Fibroblast of lung (primary cell): ENCODE data around the gene TMED3. TPM values are rescaled to one million over a fixed set of nuclear protein-coding genes. Genes with fewer than 3 reads are reported as not detected.

Source experiments
- DNase-seq, 2 donors: peaks; one replicate each; pipeline versions ENCODE4 v3.0.0 to v3.0.0-alpha.2; 2010; ENCODE audit warnings: low read depth in 2 of 2
- H2AFZ ChIP-seq: 2 replicates; pipeline ENCODE4 v1.5.1; 2012; ENCODE audit warnings: low read length, control low read depth, inconsistent platforms
- H3K27ac ChIP-seq: 2 replicates; pipeline ENCODE4 v1.5.1; 2011; ENCODE audit warnings: low read length, control low read depth; ENCODE audit not compliant: insufficient read depth
- H3K27me3 ChIP-seq: 2 replicates; pipeline ENCODE4 v1.5.1; 2011; ENCODE audit warnings: mild to moderate bottlenecking, low read length; ENCODE audit not compliant: control insufficient read depth, insufficient read depth
- H3K36me3 ChIP-seq: 2 replicates; pipeline ENCODE4 v1.5.1; 2011; ENCODE audit warnings: low read length; ENCODE audit not compliant: control insufficient read depth, insufficient read depth
- H3K4me1 ChIP-seq: 2 replicates; pipeline ENCODE4 v1.5.1; 2011; ENCODE audit warnings: low read length; ENCODE audit not compliant: control insufficient read depth, insufficient read depth; ENCODE audit errors: extremely low read depth
- H3K4me2 ChIP-seq: 2 replicates; pipeline ENCODE4 v1.5.1; 2011; ENCODE audit warnings: low read length, control low read depth; ENCODE audit not compliant: insufficient read depth; ENCODE audit errors: extremely low read depth
- H3K4me3 ChIP-seq, 4 experiments: fragments of 200-600 bp in 1 of 4; sonication (generic) in 1 of 4; replicated peaks in 1 of 4; 2 replicates each; pipeline ENCODE4 v1.5.1; 2011 to 2016; ENCODE audit warnings: low read length in 4 of 4, low read depth in 3 of 4, mild to moderate bottlenecking in 3 of 4, control low read depth in 2 of 4, inconsistent platforms in 1 of 4, mixed read lengths in 1 of 4; ENCODE audit not compliant: insufficient read depth in 1 of 4; ENCODE audit errors: control extremely low read depth in 1 of 4
- H3K79me2 ChIP-seq: 2 replicates; pipeline ENCODE4 v1.5.1; 2012; ENCODE audit warnings: mild to moderate bottlenecking, low read length, inconsistent platforms; ENCODE audit not compliant: control insufficient read depth, insufficient read depth
- H3K9ac ChIP-seq: 2 replicates; pipeline ENCODE4 v1.5.1; 2011; ENCODE audit warnings: mild to moderate bottlenecking, low read length, control low read depth; ENCODE audit not compliant: insufficient read depth
- H3K9me3 ChIP-seq: 2 replicates; pipeline ENCODE4 v1.5.1; 2012; ENCODE audit warnings: low read depth, low read length; ENCODE audit not compliant: control insufficient read depth, insufficient read depth
- H4K20me1 ChIP-seq: 2 replicates; pipeline ENCODE4 v1.5.1; 2011; ENCODE audit warnings: low read length; ENCODE audit not compliant: control insufficient read depth, insufficient read depth; ENCODE audit errors: extremely low read depth
- EZH2 ChIP-seq: IDR thresholded peaks from 2 replicates; pipeline ENCODE4 v1.5.1; 2012; ENCODE audit warnings: low read length, control low read depth, mild to moderate bottlenecking; ENCODE audit errors: missing control alignments
- polyA plus RNA-seq, 2 donors: library from polyadenylated mRNA; depleted of rRNA in 1 of 2; stranded (reverse) in 1 of 2; unstranded in 1 of 2; fragments of >200 nt; gene quantifications; 2 replicates each; pipeline ENCODE4 v1.2.1, GENCODE V29; 2011 to 2012; ENCODE audit warnings: missing spikeins in 1 of 2
- total RNA-seq: library from RNA; depleted of rRNA; stranded (reverse); fragments of >200 nt; gene quantifications from 2 replicates; pipeline ENCODE4 v1.2.1, GENCODE V29; 2014
- TF ChIP-seq, protein P1 (sequence below), 2 donors: IDR thresholded peaks in 1 of 2; conservative IDR thresholded peaks in 1 of 2; 1 replicate in 1 of 2; 2 replicates in 1 of 2; pipeline ENCODE4 v1.5.1; 2011 to 2012; ENCODE audit warnings: low read length in 2 of 2, control low read depth in 1 of 2, inconsistent platforms in 1 of 2, low read depth in 1 of 2, mild to moderate bottlenecking in 1 of 2

TMED3 gene
- total and polyA plus RNA-seq, 2 donors (not counting 1 experiment from before 2014, with no cell fraction given), result 118 to 143 TPM

DNA sequence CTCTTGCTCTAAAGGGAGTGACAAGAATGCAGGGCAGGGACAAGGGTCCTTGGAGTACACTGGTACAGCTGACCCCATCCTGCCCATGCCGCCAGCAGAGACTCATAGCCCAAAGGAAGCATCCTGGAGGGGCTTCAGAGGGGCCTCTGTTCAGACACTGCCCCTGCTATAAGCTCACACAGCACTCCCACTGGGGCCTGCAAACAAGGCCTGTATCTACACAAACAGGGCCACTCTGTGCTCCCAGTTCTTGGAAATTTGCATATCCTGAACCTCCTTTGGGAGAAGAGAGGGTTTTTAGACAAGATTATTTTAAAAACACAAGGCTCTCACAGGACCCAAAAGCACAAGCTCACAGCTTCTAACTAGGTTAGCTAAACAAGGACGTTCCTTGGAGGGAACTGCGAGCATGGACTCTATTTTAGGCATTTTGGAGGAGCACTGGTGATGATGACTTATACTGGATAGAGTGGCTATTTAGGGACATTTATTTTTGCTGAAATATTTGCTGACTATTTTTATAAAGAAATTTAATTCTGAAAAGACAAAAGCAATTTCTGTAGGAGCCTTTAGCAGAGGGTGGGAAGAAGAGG, 44.8 kb upstream of the TMED3 start:
- Histone ChIP-seq H3K79me2 (no peaks in the 10 kb centered on the region), H2AFZ (no peak overlapping the region), H4K20me1 (no peaks in the 10 kb centered on the region), H3K4me3 (no peak overlapping the region), H3K9ac (no peak overlapping the region), H3K27ac (no peak overlapping the region), H3K27me3 (no peaks in the 10 kb centered on the region), H3K4me2 (no peak overlapping the region), H3K9me3 (no peaks in the 10 kb centered on the region), H3K4me1 (no peaks in the 10 kb centered on the region), H3K36me3 (no peaks in the 10 kb centered on the region)
- TF ChIP-seq, protein P1, sequence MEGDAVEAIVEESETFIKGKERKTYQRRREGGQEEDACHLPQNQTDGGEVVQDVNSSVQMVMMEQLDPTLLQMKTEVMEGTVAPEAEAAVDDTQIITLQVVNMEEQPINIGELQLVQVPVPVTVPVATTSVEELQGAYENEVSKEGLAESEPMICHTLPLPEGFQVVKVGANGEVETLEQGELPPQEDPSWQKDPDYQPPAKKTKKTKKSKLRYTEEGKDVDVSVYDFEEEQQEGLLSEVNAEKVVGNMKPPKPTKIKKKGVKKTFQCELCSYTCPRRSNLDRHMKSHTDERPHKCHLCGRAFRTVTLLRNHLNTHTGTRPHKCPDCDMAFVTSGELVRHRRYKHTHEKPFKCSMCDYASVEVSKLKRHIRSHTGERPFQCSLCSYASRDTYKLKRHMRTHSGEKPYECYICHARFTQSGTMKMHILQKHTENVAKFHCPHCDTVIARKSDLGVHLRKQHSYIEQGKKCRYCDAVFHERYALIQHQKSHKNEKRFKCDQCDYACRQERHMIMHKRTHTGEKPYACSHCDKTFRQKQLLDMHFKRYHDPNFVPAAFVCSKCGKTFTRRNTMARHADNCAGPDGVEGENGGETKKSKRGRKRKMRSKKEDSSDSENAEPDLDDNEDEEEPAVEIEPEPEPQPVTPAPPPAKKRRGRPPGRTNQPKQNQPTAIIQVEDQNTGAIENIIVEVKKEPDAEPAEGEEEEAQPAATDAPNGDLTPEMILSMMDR (conservative IDR thresholded peaks at IDR 0.05 in 1 of 2, IDR thresholded peaks at IDR 0.05 in 1 of 2; ENCODE audit: low read depth in 1 of 2, low read length in 2 of 2), result no peak
- TF ChIP-seq EZH2, result no peak
- DNase-seq, result no peak

DNA sequence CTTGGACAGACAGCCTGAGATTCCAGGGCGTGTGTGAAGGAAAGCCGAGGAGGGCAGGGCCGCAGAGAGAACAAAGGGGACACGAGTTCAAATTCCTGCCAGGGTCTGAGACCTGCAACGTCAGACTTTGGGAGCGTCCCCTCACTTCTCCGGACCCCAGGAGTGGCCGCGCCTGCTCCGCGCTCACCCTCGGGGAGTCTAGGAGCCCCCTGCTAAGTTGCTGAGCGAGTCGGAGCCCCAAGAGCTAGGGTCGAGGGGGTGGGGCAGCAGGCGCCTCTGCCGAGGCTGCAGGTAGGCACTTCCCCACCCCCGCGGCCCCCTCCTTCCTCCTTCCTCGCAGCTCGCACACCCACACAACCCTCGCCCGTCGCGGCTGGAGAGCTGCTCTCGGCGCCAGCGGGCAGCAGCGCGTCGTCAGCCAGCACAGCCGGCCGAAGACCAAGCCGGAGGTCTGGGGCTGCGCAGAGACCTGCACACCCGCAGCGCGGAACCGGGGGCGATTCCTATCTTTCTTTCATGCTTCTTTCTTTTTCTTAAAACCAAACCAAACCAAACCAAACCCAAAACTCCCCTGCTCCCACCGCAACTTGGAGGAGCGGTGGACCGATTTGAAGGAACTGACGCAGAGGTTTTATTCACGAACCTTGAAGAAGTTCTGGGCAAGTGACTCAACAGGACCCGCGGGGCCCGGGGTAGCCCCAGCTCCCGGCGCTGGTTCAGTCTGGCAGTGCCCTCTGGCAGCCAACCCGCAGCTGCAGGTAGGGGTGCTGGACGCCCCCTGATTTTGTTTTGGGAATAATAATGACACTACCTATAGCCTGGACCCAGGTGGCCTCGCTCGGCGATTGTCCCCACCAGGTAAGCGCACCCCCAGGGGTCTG, 28.3 kb upstream of the TMED3 start, which contains the start of gene ANKRD34C:
TSS of gene ANKRD34C (plus strand) at position 352 of the 881 bp plus-strand sequence. CDS start 10,563 bp downstream, outside the sequence.
- no peaks in the 10 kb centered on the region for H3K4me1 ChIP-seq
- H4K20me1 ChIP-seq, result no peaks in the 10 kb centered on the region
- H3K9me3 ChIP-seq, result no peaks in the 10 kb centered on the region
- no peaks in the 10 kb centered on the region for H3K36me3 ChIP-seq
- H3K4me3 ChIP-seq, result no peak within 1 kb of the TSS
- no peak within 1 kb of the TSS for H2AFZ ChIP-seq
- no peak for DNase-seq
- no peak within 1 kb of the TSS for H3K9ac ChIP-seq
- peaks cover 6% of the 10 kb centered on the region for H3K27me3 ChIP-seq
- no peaks in the 10 kb centered on the region for H3K79me2 ChIP-seq
- no peak within 1 kb of the TSS for H3K4me2 ChIP-seq
- H3K27ac ChIP-seq, result no peak within 1 kb of the TSS
- TF ChIP-seq, protein P1 (conservative IDR thresholded peaks at IDR 0.05 in 1 of 2, IDR thresholded peaks at IDR 0.05 in 1 of 2; ENCODE audit: low read depth in 1 of 2, low read length in 2 of 2), result no peak
- TF ChIP-seq EZH2, result peak; percentile 46

DNA sequence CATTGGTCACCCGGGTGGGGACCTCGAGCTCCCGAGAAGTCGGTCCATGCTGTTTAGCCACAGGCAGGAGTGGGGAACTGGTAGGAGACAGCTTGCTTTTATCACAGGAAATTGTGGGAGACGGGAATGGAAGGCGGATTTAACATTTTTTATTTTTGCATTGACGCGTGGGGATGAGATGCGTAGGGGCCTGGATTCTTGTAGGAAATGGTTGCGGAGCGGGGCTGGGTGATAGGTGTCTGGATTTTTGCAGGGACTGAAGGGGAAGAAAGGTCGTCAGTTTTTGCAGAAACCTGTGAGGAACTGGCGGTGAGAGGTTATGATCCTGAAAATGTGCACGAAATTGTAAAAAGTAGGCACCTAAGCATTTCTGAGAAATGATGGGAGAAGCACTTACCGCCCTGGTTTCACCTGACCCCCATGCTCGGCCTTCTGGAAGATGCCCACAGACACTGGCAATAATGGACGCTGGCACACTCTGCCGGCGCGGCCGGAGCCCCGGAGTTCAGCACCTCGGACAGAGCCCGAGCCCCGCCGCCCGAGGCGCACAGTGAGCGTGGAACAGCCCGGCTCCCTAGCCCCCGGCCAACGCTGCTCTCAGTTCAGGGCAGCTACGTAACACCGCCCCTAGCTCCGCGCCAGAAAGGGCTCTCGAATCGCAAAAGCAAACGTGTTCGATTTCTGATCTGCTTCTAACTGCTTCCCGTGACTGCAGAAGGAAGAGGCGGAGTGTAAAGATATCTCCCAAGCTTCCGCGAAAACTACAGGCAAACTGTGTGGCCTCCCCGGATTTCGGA, 27.5 kb upstream of the TMED3 start:
- no peaks in the 10 kb centered on the region for H3K4me1 ChIP-seq
- H3K36me3 ChIP-seq, result no peaks in the 10 kb centered on the region
- H3K27me3 ChIP-seq, result peaks cover 6% of the 10 kb centered on the region
- peak; percentile 19 to 46 for DNase-seq
- H3K27ac ChIP-seq, result no peak overlapping the region
- no peaks in the 10 kb centered on the region for H3K79me2 ChIP-seq
- no peak overlapping the region for H2AFZ ChIP-seq
- H4K20me1 ChIP-seq, result no peaks in the 10 kb centered on the region
- no peaks in the 10 kb centered on the region for H3K9me3 ChIP-seq
- no peak overlapping the region for H3K4me3 ChIP-seq
- H3K9ac ChIP-seq, result no peak overlapping the region
- TF ChIP-seq EZH2, result no peak
- TF ChIP-seq, protein P1 (conservative IDR thresholded peaks at IDR 0.05 in 1 of 2, IDR thresholded peaks at IDR 0.05 in 1 of 2; ENCODE audit: low read depth in 1 of 2, low read length in 2 of 2), result no peak
- no peak overlapping the region for H3K4me2 ChIP-seq
